GM12873 (cell line): ENCODE measurements around the gene ZNF236.

Source experiments
- CTCF ChIP-seq: IDR thresholded peaks from 2 replicates; pipeline ENCODE4 v1.5.1; 2012; ENCODE audit warnings: low read depth, mild to moderate bottlenecking, moderate library complexity, low read length, control low read depth; ENCODE audit not compliant: insufficient read depth; ENCODE audit errors: missing control alignments

Gene ZNF236

GRCh38 chr18:76823161-76823538 is 793 bp downstream of the ZNF236 start:
- TF ChIP-seq CTCF: no peak

- TF ChIP-seq CTCF: peak; percentile 47
Observed at GRCh38 chr18:76823587-76824011, 1.2 kb downstream of the ZNF236 start.

GRCh38 chr18:76824145-76824676 is 1.9 kb downstream of the ZNF236 start:
- no peak for TF ChIP-seq CTCF

GRCh38 chr18:76824754-76825153 is 2.4 kb downstream of the ZNF236 start:
- TF ChIP-seq CTCF: no peak

GRCh38 chr18:76827205-76828200 is 5.1 kb downstream of the ZNF236 start:
- no peak for TF ChIP-seq CTCF

GRCh38 chr18:76834379-76834778 is 12.0 kb downstream of the ZNF236 start:
- no peak for TF ChIP-seq CTCF

- TF ChIP-seq CTCF: no peak
Observed at GRCh38 chr18:76835380-76835779, 13.0 kb downstream of the ZNF236 start.
